Coronary artery (tissue), 2 donors: ENCODE results near the gene USP2.

Source experiments
- DNase-seq: peaks from one replicate; pipeline ENCODE4 v3.0.0-alpha.2; 2017; ENCODE audit warnings: low spot score
- H3K27ac ChIP-seq, 2 donors: fragments of 200-600 bp; sonication (generic); one replicate each; pipeline ENCODE4 v1.5.1; 2016 to 2019
- H3K4me3 ChIP-seq: fragments of 200-600 bp; sonication (generic); 2 replicates; pipeline ENCODE4 v1.5.1; 2016; ENCODE audit warnings: mild to moderate bottlenecking, moderate library complexity
- CTCF ChIP-seq: fragments of 200-600 bp; sonication (generic); IDR thresholded peaks from one replicate; pipeline ENCODE4 v1.5.1; 2019; ENCODE audit warnings: antibody characterized with exemption

Gene USP2

DNA sequence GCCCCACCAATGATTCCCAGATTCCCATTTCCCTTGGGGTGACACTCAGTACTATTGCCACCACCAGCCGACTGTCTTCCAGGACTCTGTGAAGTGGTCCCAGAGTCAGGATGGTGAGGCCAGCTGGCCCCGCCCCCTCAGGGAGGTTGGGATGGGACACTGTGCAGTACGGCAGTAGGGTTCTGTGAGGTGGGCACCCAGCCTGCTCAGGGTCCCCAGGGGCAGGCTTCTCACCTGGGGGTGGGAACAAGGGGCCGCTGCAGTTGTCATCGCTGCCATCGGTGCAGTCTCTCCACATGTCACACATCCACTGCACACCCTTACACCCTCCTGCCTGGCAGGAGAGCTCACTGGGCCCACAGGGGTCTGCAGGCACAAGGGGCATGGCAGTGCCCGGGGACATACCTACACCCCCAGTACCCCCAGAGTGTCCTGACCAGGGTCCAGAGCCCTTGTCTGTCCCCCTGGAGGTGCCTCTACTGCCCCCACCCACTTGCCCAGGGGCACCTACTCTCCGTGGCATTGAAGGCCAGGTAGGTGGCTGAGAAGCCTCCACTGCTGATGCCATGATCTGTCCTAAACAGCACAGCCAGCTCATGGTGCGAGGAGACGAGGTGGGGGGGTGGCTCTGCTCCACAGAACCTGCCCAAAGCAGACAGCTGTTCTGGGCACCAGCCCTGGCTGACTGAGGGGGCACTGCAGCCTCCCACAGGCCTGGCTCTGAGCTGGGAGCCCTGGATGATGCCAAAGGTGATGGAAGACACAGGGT lies 38.9 kb downstream of the USP2 start:
- no peak overlapping the region for H3K4me3 ChIP-seq
- H3K27ac ChIP-seq, result no peak overlapping the region
- TF ChIP-seq CTCF, result no peak
- no peak for DNase-seq

GRCh38 chr11:119342023-119342300 lies 39.5 kb downstream of the USP2 start:
- DNase-seq, result no peak
- no peak overlapping the region for H3K4me3 ChIP-seq
- no peak for TF ChIP-seq CTCF
- no peak overlapping the region for H3K27ac ChIP-seq

GRCh38 chr11:119341222-119342022 lies 40.1 kb downstream of the USP2 start:
- no peak for TF ChIP-seq CTCF
- H3K4me3 ChIP-seq, result peak overlapping the region; percentile 90
- DNase-seq, result peak; percentile 71
- peak overlapping the region; percentile 77 to 91 for H3K27ac ChIP-seq

GRCh38 chr11:119340335-119341221 lies 40.9 kb downstream of the USP2 start, which contains the start of gene C1QTNF5:
Gene C1QTNF5, minus strand, starts transcription at chr11:119340883. Its CDS starts 486 bp downstream, at chr11:119340397.
- Histone ChIP-seq H3K4me3 (peak within 1 kb of the TSS; percentile 90), H3K27ac (peak within 1 kb of the TSS; percentile 77 to 91)
- DNase-seq, result peak; percentile 90
- TF ChIP-seq CTCF, result no peak

GRCh38 chr11:119339589-119340334 lies 41.7 kb downstream of the USP2 start:
- peak overlapping the region; percentile 90 for H3K4me3 ChIP-seq
- no peak for DNase-seq
- TF ChIP-seq CTCF, result peak; percentile 93
- H3K27ac ChIP-seq, result peak overlapping the region; percentile 77 to 91

- peak overlapping the region; percentile 90 for H3K4me3 ChIP-seq
- H3K27ac ChIP-seq, result peak overlapping the region; percentile 77 to 91
- TF ChIP-seq CTCF, result no peak
- no peak for DNase-seq
These were observed 42.4 kb downstream of the USP2 start for GRCh38 chr11:119338965-119339588.
